SIG-M5 (cell line): Measurements from ENCODE around the gene ARMC3.

Source experiments
- DNase-seq: peaks from one replicate; lab custom pipeline; 2025; lab: John Stamatoyannopoulos, UW

The ARMC3 gene

GRCh38 chr10:22993314-22993713 is 65.5 kb downstream of the ARMC3 start:
- no peak for DNase-seq

DNA sequence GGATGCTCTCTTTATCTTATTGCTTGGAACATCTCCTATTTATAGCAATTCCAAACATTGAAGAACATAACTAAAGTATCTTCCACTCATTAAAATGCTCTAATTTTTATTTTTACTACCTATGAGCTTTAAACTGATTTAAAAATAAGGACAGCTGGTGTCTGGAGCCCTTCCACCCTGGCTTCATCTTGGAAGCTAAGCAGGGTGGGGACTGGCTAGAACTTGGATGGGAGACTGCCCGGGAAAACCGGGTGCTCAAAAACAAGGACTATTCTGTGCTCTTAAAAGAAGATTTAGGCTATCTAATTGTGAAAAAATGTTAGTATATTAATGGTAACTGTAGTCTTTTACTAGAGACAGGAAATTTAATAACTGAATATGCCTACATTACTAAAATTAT is 69.2 kb downstream of the ARMC3 start:
- no peak for DNase-seq

- no peak for DNase-seq
These were observed 70.2 kb downstream of the ARMC3 start for GRCh38 chr10:22998091-22998490.

- DNase-seq, result no peak
These were observed 72.1 kb downstream of the ARMC3 start for GRCh38 chr10:22999942-23000341.

DNA sequence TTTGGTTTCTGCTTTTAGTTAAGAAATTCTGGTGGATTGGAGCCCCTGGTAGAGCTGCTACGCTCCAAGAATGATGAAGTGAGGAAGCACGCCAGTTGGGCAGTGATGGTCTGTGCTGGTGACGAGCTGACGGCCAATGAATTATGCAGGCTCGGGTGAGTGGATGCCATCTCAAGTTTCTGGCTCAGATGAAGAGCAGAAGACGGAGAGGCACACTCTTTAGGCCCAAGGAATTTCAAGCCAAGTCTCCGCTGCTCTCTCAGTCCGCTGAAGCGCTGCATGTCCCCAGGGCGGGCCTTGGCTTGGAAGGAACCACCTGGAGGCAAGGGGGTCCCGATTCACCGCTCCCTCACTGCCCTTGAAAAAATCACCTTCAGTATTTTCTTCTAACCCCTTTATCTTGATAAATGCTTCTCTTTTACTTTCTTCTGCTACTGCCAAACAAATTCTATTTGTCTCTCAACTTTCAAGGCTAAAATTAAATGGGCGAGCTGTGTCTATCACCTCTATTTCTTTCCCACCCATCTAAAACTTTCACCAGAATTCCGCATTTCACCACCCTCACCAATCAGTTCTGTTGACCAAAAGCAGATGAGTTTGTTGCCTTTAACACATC is 74.2 kb downstream of the ARMC3 start:
- DNase-seq, result no peak

GRCh38 chr10:23005150-23005549 is 77.3 kb downstream of the ARMC3 start:
- DNase-seq, result no peak

DNA sequence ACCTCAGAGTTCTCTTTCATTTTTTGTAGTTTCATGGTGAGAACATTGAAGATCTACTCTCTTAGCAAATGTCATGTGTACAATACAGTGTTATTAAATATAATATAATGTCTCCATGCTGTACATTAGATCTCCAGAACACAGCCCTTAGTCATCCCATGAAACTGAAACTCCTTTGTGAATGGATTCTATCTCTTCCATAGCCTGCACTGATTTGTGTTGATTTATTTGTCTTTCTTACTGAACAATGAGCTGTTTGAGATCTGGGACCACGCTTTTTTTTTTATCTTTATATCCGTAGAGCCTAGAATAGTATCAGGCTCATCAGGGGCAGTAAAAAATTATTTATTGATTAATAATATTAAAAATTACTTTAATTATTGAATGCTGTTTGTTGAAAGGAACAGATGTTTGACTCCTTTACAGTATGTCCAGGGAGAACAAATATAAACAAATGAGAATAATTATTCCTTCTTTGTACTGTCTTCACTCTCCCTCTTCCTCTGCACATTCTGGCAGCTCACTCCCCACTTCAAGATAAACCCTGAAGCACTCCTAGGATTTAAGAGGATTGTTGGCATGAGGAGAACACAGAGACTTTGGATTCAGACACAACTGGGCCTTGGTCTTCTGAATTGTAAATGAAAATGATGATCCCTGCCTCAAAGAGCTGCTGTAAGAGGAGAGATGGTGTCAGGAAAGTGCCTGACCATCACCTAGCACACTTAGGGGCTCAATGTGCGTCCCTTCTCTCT is 85.9 kb downstream of the ARMC3 start:
- no peak for DNase-seq

GRCh38 chr10:23015021-23015707 is 87.3 kb downstream of the ARMC3 start:
- no peak for DNase-seq

DNA sequence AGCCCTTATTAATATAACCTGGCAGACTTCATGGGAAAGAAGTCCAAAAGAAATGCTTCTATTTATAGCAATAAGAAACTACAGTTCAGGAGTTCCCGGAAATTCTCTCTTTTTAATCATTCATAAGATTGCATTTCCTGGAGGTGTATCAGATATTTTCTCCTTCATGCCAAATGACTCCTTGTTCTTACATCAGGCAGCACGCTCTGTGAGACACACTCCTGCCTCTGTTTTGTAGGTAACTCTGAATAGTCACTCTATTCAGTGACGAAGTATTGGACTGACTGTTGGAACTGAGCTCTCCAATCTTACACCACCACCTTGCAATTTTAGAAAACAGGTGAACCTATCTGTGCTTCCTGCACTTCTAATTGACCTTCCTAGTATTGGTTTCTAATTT is 88.8 kb downstream of the ARMC3 start:
- no peak for DNase-seq

DNA sequence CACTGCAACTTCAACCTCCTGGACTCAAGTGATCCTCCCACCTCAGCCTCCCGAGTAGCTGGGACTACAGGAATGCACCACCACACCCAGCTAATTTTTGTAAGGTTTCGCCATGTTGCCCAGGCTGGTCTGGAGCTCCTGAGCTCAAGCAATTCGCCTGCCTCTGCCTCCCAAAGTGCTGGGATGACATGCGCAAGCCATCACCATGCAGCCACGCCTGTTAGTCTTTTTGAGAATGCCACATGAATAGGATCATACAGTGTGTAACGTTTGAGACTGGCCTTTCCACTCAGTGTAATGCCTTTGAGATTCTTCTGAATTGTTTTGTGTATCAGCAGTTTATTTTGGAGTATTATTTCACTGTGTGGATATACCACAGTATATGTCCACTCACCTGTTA is 91.8 kb downstream of the ARMC3 start:
- DNase-seq, result no peak

DNA sequence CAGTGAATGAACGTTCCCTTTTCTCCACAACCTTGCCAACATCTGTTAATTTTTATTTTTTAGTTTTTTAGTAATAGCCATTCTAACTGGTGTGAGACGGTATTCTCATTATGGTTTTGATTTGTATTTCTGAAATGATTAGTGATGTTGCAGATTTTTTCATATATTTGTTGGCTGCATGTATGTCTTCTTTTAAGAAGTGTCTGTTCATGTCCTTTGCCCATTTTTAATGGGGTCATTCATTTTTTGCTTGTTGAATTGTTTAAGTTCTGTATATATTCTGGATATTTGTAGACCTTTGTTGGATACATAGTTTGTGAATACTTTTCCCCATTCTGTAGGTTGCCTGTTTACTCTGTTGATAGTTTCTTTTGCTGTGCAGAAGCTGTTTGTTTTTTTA is 93.6 kb downstream of the ARMC3 start:
- no peak for DNase-seq

DNA sequence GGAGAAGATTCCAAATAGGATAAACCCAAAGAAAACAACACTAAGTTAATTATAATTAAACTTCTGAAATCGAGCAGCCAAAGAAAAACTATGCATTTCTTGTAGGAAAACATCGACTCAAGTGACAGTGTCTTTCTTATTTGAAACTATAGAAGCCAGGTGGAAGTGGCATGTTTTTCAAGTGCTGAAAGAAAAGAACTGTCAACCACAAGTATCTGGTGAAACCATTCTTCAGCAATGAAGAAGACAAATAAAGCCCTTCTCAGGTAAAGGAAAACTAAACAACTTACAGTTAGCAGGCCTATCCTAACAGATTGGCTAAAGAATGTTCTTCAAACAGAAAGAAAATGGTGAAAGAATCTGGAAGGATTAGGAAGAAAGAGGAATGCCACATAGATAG is 96.1 kb downstream of the ARMC3 start:
- no peak for DNase-seq

DNA sequence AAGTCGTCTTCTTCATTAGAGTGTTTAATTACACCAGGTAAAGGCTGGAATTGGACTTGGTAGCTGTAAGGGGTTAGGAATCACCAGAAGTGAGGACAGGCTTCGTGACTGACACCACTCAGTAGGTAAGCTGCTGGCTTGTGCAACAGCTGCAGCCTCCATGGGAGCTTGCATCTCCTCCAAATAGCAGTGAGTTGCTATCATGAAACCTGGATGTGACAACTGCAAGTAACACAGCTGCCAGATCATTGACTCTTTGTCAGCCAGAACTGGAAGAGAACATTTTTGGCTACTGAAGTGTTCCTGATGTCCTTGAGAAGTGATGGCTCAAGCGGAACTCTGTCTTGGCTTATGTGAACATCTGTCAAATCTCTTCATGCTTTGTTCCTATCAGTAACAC is 103.5 kb downstream of the ARMC3 start:
- DNase-seq, result no peak

- no peak for DNase-seq
These were observed 106.9 kb downstream of the ARMC3 start for GRCh38 chr10:23034790-23035189.

DNA sequence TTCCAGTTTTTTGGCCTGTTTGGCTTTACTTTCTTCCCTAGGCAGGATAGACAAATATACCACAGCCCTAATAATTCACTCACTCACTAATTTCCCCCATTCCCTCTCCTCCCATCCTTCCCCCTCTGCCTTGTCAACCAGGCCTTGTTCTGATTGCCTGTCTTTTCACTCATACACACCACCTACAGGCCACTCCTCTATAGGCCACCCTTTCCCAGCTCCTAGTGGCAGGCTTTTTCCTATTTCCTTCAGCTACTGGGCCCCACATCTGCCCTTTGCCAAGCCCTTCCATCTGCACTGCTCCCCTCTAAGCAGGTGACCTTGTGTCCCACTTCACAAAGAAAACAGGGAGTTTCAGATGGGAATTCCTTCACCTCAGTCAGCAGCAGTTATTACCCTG is 107.7 kb downstream of the ARMC3 start:
- no peak for DNase-seq

DNA sequence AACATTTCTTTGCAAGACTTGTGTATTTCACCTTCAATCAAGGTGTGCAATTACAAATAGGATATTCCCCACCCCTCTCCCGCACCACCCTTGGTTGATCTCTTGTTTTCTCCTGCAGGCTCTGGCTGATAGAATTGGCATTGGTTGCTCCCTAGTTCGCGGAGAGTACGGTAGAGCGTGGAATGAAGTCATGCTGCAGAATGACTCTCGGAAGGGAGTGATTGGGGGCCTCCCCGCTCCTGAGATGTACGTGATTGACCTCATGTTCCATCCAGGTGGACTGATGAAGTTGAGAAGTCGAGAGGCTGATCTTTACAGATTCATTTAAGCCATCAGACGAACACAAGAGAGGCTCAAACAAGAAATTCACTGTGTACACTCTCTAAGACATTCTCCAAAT is 109.3 kb downstream of the ARMC3 start:
- no peak for DNase-seq

GRCh38 chr10:23037561-23037960 is 109.7 kb downstream of the ARMC3 start:
- no peak for DNase-seq

- no peak for DNase-seq
These were observed 110.3 kb downstream of the ARMC3 start for GRCh38 chr10:23038172-23038571.

DNA sequence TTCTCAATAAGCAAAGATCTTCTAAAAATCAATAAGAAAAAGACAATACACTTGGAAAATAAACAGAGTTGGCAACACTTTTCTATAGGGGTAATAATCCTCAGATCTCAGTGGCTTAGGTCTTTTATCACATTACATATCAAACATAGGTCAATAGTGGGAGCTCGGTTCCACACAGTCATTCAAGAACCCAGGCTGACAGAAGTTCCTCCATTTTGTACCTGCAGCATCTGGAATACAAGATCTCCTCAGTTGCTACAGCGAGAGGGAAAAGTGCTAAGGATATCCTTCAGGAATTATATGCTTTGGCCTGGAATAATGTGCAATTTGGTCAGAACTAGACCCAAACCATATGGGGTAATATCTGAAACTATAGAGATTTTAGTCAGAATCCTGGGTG is 112.1 kb downstream of the ARMC3 start:
- DNase-seq, result no peak

GRCh38 chr10:23046027-23046426 is 118.2 kb downstream of the ARMC3 start:
- no peak for DNase-seq

DNA sequence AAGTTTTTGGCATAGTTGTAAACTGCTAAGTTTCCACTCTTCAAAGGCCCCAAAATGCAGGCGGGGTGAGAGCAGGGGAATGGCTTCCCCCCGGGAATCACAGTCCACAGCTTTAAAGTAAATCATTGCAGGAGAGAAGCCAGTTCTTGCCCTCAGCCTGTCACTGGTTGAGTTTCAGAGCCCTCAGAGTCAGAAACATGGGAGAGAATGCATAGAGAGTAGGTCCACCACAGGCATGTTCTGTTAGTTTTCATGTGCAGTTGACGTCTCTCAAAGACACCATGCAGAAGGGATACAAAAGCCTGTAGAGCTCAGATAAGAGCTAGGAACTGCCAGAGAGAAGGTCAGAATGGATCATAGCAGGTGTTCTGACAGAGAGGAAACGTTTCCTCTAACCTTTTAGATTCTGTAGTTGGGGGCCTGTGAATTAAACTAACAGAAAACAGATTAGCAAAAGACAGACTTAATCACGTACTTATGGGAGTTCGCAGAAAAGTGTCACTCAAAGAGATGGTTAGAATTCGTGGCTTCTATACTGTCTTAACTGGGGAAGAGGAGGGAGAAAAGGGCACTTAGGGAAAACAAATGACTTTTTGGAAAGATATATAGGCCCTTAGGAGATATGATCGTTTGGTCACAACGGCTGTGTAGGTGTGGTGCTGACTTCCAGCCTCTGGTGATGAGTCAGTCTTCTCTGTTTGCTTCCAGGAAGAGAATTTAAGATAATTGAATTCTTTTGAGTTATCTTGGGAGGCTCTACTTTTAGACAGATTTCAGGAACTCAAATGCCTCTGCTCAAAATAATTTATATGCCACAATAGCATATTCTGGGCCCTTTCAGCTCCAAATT is 119.6 kb downstream of the ARMC3 start:
- no peak for DNase-seq

DNA sequence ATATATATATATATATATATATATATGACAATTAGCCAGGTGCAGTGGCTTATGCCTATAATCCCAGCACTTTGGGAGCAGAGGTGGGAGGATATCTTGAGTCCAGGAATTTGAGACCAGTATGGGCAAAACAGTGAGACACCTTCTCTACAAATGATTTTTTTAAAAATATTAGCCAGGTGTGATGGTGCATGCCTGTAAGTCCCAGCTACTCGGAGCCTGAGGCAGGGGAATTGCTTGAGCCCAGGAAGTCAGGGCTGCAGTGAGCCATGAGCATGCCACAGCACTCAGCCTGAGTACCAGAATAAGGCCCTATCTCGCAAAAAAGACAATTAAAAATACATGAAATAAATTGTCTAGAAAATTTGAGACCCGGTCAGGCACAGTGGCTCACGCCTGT is 120.3 kb downstream of the ARMC3 start:
- no peak for DNase-seq

DNA sequence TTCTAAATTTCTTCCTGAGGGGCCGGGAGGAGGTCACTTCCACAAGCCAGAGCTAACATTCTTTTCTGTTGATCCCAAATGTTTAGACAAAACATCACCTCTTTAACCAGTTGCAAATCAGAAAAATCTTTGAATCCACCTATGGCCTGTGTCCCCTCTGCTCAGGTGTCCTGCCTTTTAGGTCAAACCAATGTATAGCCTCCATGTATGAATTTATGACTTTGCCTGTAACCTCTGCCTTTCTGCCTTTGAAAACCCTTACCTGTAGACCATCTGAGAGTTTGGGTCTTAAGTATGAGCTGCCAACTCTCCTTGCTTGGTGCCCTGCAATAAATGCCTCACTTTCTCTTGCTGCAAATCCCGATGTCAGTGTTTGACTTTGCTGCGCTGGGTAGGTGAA is 123.4 kb downstream of the ARMC3 start:
- DNase-seq, result no peak
